SK-N-SH (cell line): ENCODE measurements around the gene LYSMD3.

Experiments
- EP300 ChIP-seq, 2 experiments: IDR thresholded peaks; 2 replicates each; pipeline versions ENCODE4 v1.4.0 to v1.6.1; 2012; ENCODE audit warnings: borderline replicate concordance in 1 of 2, low read depth in 1 of 2, low read length in 1 of 2
- EZH2phosphoT487 ChIP-seq: fragments of 200-600 bp; sonication (generic); IDR thresholded peaks from 2 replicates; pipeline ENCODE4 v1.6.1; 2017; ENCODE audit warnings: low read depth, mixed run types, mild to moderate bottlenecking, antibody characterized with exemption, moderate library complexity, borderline replicate concordance
- FOSL2 ChIP-seq: IDR thresholded peaks from 2 replicates; pipeline ENCODE4 v1.4.0; 2012; ENCODE audit warnings: low read depth, mild to moderate bottlenecking, moderate library complexity, borderline replicate concordance
- FOXJ3 ChIP-seq: sonication (generic); formaldehyde crosslinking; IDR thresholded peaks from 2 replicates; pipeline ENCODE4 v1.5.1; 2020; ENCODE audit warnings: mild to moderate bottlenecking, missing genetic modification reagents
- GABPA ChIP-seq: IDR thresholded peaks from 2 replicates; pipeline ENCODE4 v1.4.0; 2012; ENCODE audit warnings: low read depth, mild to moderate bottlenecking
- GATA2 ChIP-seq: sonication (generic); formaldehyde crosslinking; IDR thresholded peaks from 2 replicates; pipeline ENCODE4 v1.5.0; 2020; ENCODE audit warnings: mild to moderate bottlenecking, missing genetic modification reagents
- NFIC ChIP-seq: IDR thresholded peaks from 2 replicates; pipeline ENCODE4 v1.4.0; 2012; ENCODE audit warnings: borderline replicate concordance
- POLR2AphosphoS5 ChIP-seq: IDR thresholded peaks from 2 replicates; pipeline ENCODE4 v1.6.1; 2012; ENCODE audit warnings: low read depth, low read length
- SMC3 ChIP-seq: IDR thresholded peaks from 2 replicates; pipeline ENCODE4 v1.6.1; 2012; ENCODE audit warnings: low read depth, low read length, improper control_type of control experiment
- TAF1 ChIP-seq: IDR thresholded peaks from 2 replicates; pipeline ENCODE4 v1.6.1; 2012; ENCODE audit warnings: low read depth, mild to moderate bottlenecking, low read length, moderate library complexity, borderline replicate concordance
- YY1 ChIP-seq: IDR thresholded peaks from 2 replicates; pipeline ENCODE4 v1.4.0; 2012; ENCODE audit warnings: low read depth, mild to moderate bottlenecking
- TF ChIP-seq, protein P1 (sequence below): fragments of 200-600 bp; sonication (generic); IDR thresholded peaks from 2 replicates; pipeline ENCODE4 v1.6.1; 2017; ENCODE audit warnings: antibody characterized with exemption, mild to moderate bottlenecking, moderate library complexity
- TF ChIP-seq, protein P2 (sequence below): IDR thresholded peaks from 2 replicates; pipeline ENCODE4 v1.4.0; 2012; ENCODE audit warnings: low read depth, borderline replicate concordance

DNA sequence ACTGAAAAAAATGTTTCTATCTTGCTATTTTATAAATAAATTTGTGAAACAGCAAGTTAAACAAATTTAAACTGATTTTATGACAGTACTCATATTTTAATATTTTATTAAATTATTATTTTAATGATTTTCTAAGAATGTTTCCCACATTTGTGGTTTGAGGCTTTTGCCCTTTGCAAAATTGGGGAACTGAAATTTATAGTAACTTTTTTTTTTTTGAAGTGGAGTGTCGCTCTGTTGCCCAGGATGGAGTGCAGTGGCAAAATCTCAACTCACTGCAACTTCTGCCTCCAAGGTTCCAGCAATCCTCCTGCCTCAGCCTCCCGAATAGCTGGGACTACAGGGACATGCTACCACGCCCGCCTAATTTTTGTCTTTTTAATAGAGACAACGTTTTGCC, 22.0 kb upstream of the LYSMD3 start:
- TF ChIP-seq, protein P1, sequence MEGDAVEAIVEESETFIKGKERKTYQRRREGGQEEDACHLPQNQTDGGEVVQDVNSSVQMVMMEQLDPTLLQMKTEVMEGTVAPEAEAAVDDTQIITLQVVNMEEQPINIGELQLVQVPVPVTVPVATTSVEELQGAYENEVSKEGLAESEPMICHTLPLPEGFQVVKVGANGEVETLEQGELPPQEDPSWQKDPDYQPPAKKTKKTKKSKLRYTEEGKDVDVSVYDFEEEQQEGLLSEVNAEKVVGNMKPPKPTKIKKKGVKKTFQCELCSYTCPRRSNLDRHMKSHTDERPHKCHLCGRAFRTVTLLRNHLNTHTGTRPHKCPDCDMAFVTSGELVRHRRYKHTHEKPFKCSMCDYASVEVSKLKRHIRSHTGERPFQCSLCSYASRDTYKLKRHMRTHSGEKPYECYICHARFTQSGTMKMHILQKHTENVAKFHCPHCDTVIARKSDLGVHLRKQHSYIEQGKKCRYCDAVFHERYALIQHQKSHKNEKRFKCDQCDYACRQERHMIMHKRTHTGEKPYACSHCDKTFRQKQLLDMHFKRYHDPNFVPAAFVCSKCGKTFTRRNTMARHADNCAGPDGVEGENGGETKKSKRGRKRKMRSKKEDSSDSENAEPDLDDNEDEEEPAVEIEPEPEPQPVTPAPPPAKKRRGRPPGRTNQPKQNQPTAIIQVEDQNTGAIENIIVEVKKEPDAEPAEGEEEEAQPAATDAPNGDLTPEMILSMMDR, result no peak
- TF ChIP-seq EP300 (IDR thresholded peaks at IDR 0.05; ENCODE audit: borderline replicate concordance in 1 of 2, low read depth in 1 of 2, low read length in 1 of 2) (no peak), NFIC (no peak), FOXJ3 (CRISPR knock-in tag) (no peak), GATA2 (CRISPR knock-in tag) (no peak), FOSL2 (no peak), EZH2phosphoT487 (no peak), POLR2AphosphoS5 (no peak), SMC3 (no peak), GABPA (no peak), TAF1 (no peak), YY1 (no peak)
- TF ChIP-seq, protein P2, sequence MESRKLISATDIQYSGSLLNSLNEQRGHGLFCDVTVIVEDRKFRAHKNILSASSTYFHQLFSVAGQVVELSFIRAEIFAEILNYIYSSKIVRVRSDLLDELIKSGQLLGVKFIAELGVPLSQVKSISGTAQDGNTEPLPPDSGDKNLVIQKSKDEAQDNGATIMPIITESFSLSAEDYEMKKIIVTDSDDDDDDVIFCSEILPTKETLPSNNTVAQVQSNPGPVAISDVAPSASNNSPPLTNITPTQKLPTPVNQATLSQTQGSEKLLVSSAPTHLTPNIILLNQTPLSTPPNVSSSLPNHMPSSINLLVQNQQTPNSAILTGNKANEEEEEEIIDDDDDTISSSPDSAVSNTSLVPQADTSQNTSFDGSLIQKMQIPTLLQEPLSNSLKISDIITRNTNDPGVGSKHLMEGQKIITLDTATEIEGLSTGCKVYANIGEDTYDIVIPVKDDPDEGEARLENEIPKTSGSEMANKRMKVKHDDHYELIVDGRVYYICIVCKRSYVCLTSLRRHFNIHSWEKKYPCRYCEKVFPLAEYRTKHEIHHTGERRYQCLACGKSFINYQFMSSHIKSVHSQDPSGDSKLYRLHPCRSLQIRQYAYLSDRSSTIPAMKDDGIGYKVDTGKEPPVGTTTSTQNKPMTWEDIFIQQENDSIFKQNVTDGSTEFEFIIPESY, result no peak
